GM12878 (cell line): ENCODE results near the gene RPL35A. TPM values are rescaled to one million over a fixed set of nuclear protein-coding genes. Genes with fewer than 3 reads are reported as not detected.

Experiments used
- ASH2L ChIP-seq: fragments of 300-600, 200-600 bp; sonication (generic); IDR thresholded peaks from 2 replicates; pipeline ENCODE4 v1.6.1; 2017; ENCODE audit warnings: low read depth, mild to moderate bottlenecking, borderline replicate concordance
- ATF2 ChIP-seq: IDR thresholded peaks from 2 replicates; pipeline ENCODE4 v1.6.1; 2012; ENCODE audit warnings: low read length, inconsistent platforms
- BHLHE40 ChIP-seq, 2 experiments: fragments of 450-650 bp in 1 of 2; IDR thresholded peaks; 2 replicates each; pipeline ENCODE4 v1.6.1; 2011 to 2017; ENCODE audit warnings: low read depth in 2 of 2, borderline replicate concordance in 1 of 2, improper control_type of control experiment in 1 of 2, low read length in 1 of 2, mild to moderate bottlenecking in 1 of 2
- CREB1 ChIP-seq: IDR thresholded peaks from 2 replicates; pipeline ENCODE4 v1.6.1; 2012; ENCODE audit warnings: low read depth, mild to moderate bottlenecking, inconsistent platforms
- E4F1 ChIP-seq: fragments of 450-650 bp; IDR thresholded peaks from 2 replicates; pipeline ENCODE4 v1.6.1; 2018; ENCODE audit warnings: borderline replicate concordance, mild to moderate bottlenecking; ENCODE audit not compliant: partially characterized antibody
- IKZF1 ChIP-seq: fragments of 450-650 bp; conservative IDR thresholded peaks from 2 replicates; pipeline ENCODE4 v1.6.1; 2017; ENCODE audit warnings: antibody characterized with exemption, mild to moderate bottlenecking
- NFYB ChIP-seq: IDR thresholded peaks from 2 replicates; pipeline ENCODE4 v1.6.1; 2011; ENCODE audit warnings: low read depth, mild to moderate bottlenecking, low read length, improper control_type of control experiment, moderate library complexity; ENCODE audit not compliant: insufficient read depth
- NKRF ChIP-seq: fragments of 450-650 bp; conservative IDR thresholded peaks from 2 replicates; pipeline ENCODE4 v1.6.1; 2017; ENCODE audit warnings: mild to moderate bottlenecking, moderate library complexity
- PAX5 ChIP-seq: IDR thresholded peaks from 2 replicates; pipeline ENCODE4 v1.6.1; 2011; ENCODE audit warnings: low read depth, low read length, borderline replicate concordance
- PAX8 ChIP-seq: fragments of 450-650 bp; IDR thresholded peaks from 2 replicates; pipeline ENCODE4 v1.6.1; 2017; ENCODE audit warnings: mild to moderate bottlenecking, moderate library complexity
- PBX3 ChIP-seq: IDR thresholded peaks from 2 replicates; pipeline ENCODE4 v1.6.1; 2011; ENCODE audit warnings: mild to moderate bottlenecking, low read depth, low read length, moderate library complexity; ENCODE audit not compliant: insufficient replicate concordance
- PML ChIP-seq: IDR thresholded peaks from 2 replicates; pipeline ENCODE4 v1.6.1; 2012; ENCODE audit warnings: low read length, inconsistent platforms
- PRDM15 ChIP-seq: fragments of 450-650 bp; formaldehyde crosslinking; IDR thresholded peaks from 2 replicates; pipeline ENCODE4 v1.4.0; 2020; ENCODE audit warnings: mild to moderate bottlenecking, moderate library complexity
- TARDBP ChIP-seq: IDR thresholded peaks from 2 replicates; pipeline ENCODE4 v1.6.1; 2016; ENCODE audit warnings: borderline replicate concordance
- ZNF24 ChIP-seq: fragments of 450-650 bp; IDR thresholded peaks from 2 replicates; pipeline ENCODE4 v1.6.1; 2017; ENCODE audit warnings: antibody characterized with exemption, mild to moderate bottlenecking
- polyA plus RNA-seq, 11 experiments: library from polyadenylated mRNA; depleted of rRNA in 4 of 11; unstranded in 6 of 11; stranded (reverse) in 5 of 11; fragments of >200 nt; fragmentation: Nextera tagmentation in 4 of 11; fragmentation: Illumina TruSeq in 1 of 11; extraction: Ambion mirVana in 4 of 11; extraction: Trizol in 1 of 11; gene quantifications; 1 replicate in 1 of 11; 2 replicates in 10 of 11; pipeline versions ENCODE4 v1.2.1 to v1.2.3, GENCODE V29; 2011 to 2016; ENCODE audit warnings: inconsistent platforms in 2 of 11, missing spikeins in 2 of 11, low read depth in 1 of 11
- total RNA-seq, 4 experiments: library from RNA; depleted of rRNA in 3 of 4; stranded (reverse); fragments of >200 nt in 3 of 4; fragmentation: Illumina TruSeq in 1 of 4; extraction: Trizol in 1 of 4; gene quantifications; 2 replicates each; pipeline versions ENCODE4 v1.2.1 to v1.2.3, GENCODE V29; 2013 to 2021

RPL35A gene
- total and polyA plus RNA-seq, 10 of the 15 experiments (the other 5 are each of a cell fraction or from before 2014, with no cell fraction given): 774 to 3,144 (median 1,843) TPM

- TF ChIP-seq E4F1: no peak
- no peak for TF ChIP-seq ATF2
- TF ChIP-seq PAX5: no peak
- TF ChIP-seq CREB1: peak; percentile 90
- 0 out of 2 replicates have a peak, but pooled peaks have one; percentile 26 for TF ChIP-seq ASH2L
- TF ChIP-seq PML: peak; percentile 80; the same call in 1 of the 2 replicates
- TF ChIP-seq NKRF: peak; percentile 96
- TF ChIP-seq PRDM15 (CRISPR knock-in tag): no peak
- no peak for TF ChIP-seq PAX8
- TF ChIP-seq IKZF1: 0 out of 2 replicates have a peak, but pooled peaks have one; percentile 33
- TF ChIP-seq PBX3: peak; percentile 50
- peak; percentile 95 for TF ChIP-seq NFYB
- TF ChIP-seq TARDBP: no peak
- TF ChIP-seq ZNF24: no peak
- TF ChIP-seq BHLHE40 (IDR thresholded peaks at IDR 0.05; ENCODE audit: borderline replicate concordance in 1 of 2, low read depth in 2 of 2, low read length in 1 of 2): peak; percentile 80 to 89; a peak in 3 of 4 replicates
Observed at GRCh38 chr3:197959891-197960693, 10.1 kb downstream of the RPL35A start, which contains the start of gene LMLN (continued).
